HepG2 (cell line): ENCODE results near the gene BCL7A. TPM values are rescaled to one million over a fixed set of nuclear protein-coding genes. Genes with fewer than 3 reads are reported as not detected.

Experiments
- FOXK1 ChIP-seq: sonication (generic); formaldehyde crosslinking; IDR thresholded peaks from 2 replicates; pipeline ENCODE4 v1.4.0; 2020; ENCODE audit warnings: low read depth, missing genetic modification reagents, borderline replicate concordance
- HNRNPK ChIP-seq: fragments of 200-400 bp; formaldehyde crosslinking; IDR thresholded peaks from 2 replicates; pipeline ENCODE4 v1.6.1; 2018; ENCODE audit warnings: low read length, low read depth, moderate library complexity, mild to moderate bottlenecking; ENCODE audit not compliant: poor library complexity, severe bottlenecking
- MIXL1 ChIP-seq: IDR thresholded peaks from 2 replicates; pipeline ENCODE4 v1.6.1; 2016
- ZFP36L1 ChIP-seq: sonication (generic); formaldehyde crosslinking; IDR thresholded peaks from 2 replicates; pipeline ENCODE4 v1.8.0; 2022; ENCODE audit warnings: mild to moderate bottlenecking, missing genetic modification reagents, moderate library complexity
- ZFY ChIP-seq: sonication (generic); formaldehyde crosslinking; IDR thresholded peaks from 2 replicates; pipeline ENCODE4 v1.4.0; 2020; ENCODE audit warnings: missing genetic modification reagents
- ZNF234 ChIP-seq: sonication (generic); formaldehyde crosslinking; conservative IDR thresholded peaks from 2 replicates; pipeline ENCODE4 v1.5.1; 2020; ENCODE audit warnings: mild to moderate bottlenecking, missing genetic modification reagents
- ZNF607 ChIP-seq: sonication (generic); formaldehyde crosslinking; IDR thresholded peaks from 2 replicates; pipeline ENCODE4 v1.5.1; 2020; ENCODE audit warnings: missing genetic modification reagents, mild to moderate bottlenecking, borderline replicate concordance
- ZNF616 ChIP-seq: sonication (generic); formaldehyde crosslinking; IDR thresholded peaks from 2 replicates; pipeline ENCODE4 v1.5.0; 2020; ENCODE audit warnings: low read depth, mild to moderate bottlenecking, missing genetic modification reagents
- ZNF878 ChIP-seq: sonication (generic); formaldehyde crosslinking; IDR thresholded peaks from 2 replicates; pipeline ENCODE4 v1.8.1; 2023; ENCODE audit warnings: mild to moderate bottlenecking, missing genetic modification reagents, moderate library complexity
- polyA plus RNA-seq, 8 experiments: library from polyadenylated mRNA; depleted of rRNA in 3 of 8; stranded (reverse) in 7 of 8; unstranded in 1 of 8; fragments of >200 nt; fragmentation: Illumina TruSeq in 4 of 8; extraction: Trizol in 4 of 8; gene quantifications; 2 replicates each; pipeline versions ENCODE4 v1.2.1 to v1.2.3, GENCODE V29; 2011 to 2016; ENCODE audit warnings: low read depth in 4 of 8, missing spikeins in 1 of 8, mixed read lengths in 1 of 8; ENCODE audit not compliant: insufficient read depth in 1 of 8
- total RNA-seq, 5 experiments: library from RNA; depleted of rRNA; stranded (reverse); fragments of >200 nt; fragmentation: Illumina TruSeq; extraction: Trizol; gene quantifications; 2 replicates each; pipeline ENCODE4 v1.2.3, GENCODE V29; 2016; ENCODE audit warnings: low read depth in 1 of 5
- TF ChIP-seq, protein P1 (sequence below), 2 experiments: sonication (generic) in 1 of 2; formaldehyde crosslinking in 1 of 2; IDR thresholded peaks; 2 replicates each; pipeline versions ENCODE4 v1.6.1 to v1.9.0; 2014 to 2022; ENCODE audit warnings: antibody characterized with exemption in 1 of 2, borderline replicate concordance in 1 of 2, inconsistent platforms in 1 of 2, low read depth in 1 of 2, missing genetic modification reagents in 1 of 2
- TF ChIP-seq, protein P2 (sequence below): IDR thresholded peaks from 2 replicates; pipeline ENCODE4 v1.6.1; 2012; ENCODE audit warnings: low read depth, low read length, improper control_type of control experiment
- TF ChIP-seq, protein P3 (sequence below): sonication (generic); formaldehyde crosslinking; IDR thresholded peaks from 2 replicates; pipeline ENCODE4 v1.4.0; 2020; ENCODE audit warnings: missing genetic modification reagents, low read depth, mild to moderate bottlenecking, borderline replicate concordance
- TF ChIP-seq, protein P4 (sequence below): sonication (generic); formaldehyde crosslinking; IDR thresholded peaks from 2 replicates; pipeline ENCODE4 v1.8.1; 2023; ENCODE audit warnings: mild to moderate bottlenecking, missing genetic modification reagents, borderline replicate concordance
- TF ChIP-seq, protein P5 (sequence below): sonication (generic); formaldehyde crosslinking; IDR thresholded peaks from 2 replicates; pipeline ENCODE4 v1.4.0; 2020; ENCODE audit warnings: missing genetic modification reagents
- TF ChIP-seq, protein P6 (sequence below): IDR thresholded peaks from 2 replicates; pipeline ENCODE4 v1.6.1; 2016; ENCODE audit warnings: low read depth

Gene BCL7A
- total and polyA plus RNA-seq, 2 of the 13 experiments (the other 11 are each of a cell fraction or from before 2014, with no cell fraction given), result 4.1 to 6.2 TPM

DNA sequence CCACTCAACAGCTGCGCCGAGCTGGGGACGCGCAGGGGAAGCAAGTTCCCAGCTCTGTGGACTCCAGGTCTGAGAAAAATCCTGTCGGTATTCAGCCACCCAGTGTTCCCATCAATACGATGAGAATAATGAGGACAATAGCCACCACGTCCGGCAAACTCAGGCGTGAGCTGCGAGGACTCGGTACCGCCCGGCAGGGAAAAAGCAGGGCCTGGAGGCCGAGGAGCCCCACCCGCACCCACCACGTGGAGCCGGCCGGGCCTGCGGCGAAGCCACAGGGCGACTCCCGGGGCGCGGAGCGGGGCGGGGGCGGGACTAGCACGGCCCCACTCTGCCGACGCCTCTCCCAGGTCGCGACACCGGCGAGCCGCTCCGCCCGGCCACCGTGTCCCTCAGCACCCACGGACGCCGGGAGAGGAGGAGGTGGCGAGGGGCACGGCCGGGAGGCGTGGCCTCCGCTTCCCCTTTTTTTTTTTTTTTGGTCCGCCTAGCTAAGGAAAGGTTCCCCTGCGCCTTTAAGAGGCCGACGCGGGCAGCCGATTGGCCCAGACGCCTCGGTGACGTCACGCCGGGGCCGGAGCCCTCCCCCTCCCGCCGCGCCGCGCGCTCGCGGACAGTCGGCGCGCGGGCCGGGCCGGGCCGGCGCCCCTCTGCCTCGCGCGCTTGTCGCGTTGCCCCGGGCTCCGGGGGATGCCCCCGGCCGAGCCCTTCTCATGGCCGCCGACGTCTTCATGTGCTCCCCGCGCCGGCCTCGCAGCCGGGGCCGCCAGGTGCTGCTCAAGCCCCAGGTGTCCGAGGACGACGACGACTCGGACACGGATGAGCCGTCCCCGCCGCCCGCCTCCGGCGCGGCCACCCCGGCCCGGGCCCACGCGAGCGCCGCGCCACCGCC lies 56.7 kb downstream of the BCL7A start, which contains the start of gene MLXIP (continued):
- TF ChIP-seq, protein P1, sequence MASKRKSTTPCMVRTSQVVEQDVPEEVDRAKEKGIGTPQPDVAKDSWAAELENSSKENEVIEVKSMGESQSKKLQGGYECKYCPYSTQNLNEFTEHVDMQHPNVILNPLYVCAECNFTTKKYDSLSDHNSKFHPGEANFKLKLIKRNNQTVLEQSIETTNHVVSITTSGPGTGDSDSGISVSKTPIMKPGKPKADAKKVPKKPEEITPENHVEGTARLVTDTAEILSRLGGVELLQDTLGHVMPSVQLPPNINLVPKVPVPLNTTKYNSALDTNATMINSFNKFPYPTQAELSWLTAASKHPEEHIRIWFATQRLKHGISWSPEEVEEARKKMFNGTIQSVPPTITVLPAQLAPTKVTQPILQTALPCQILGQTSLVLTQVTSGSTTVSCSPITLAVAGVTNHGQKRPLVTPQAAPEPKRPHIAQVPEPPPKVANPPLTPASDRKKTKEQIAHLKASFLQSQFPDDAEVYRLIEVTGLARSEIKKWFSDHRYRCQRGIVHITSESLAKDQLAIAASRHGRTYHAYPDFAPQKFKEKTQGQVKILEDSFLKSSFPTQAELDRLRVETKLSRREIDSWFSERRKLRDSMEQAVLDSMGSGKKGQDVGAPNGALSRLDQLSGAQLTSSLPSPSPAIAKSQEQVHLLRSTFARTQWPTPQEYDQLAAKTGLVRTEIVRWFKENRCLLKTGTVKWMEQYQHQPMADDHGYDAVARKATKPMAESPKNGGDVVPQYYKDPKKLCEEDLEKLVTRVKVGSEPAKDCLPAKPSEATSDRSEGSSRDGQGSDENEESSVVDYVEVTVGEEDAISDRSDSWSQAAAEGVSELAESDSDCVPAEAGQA (IDR thresholded peaks at IDR 0.05; ENCODE audit: low read depth), result no peak
- TF ChIP-seq, protein P1 (CRISPR knock-in tag; IDR thresholded peaks at IDR 0.05; ENCODE audit: borderline replicate concordance), result peak; percentile 83
- TF ChIP-seq ZFY (CRISPR knock-in tag) (peak; percentile 94), ZFP36L1 (CRISPR knock-in tag) (no peak), ZNF607 (peak; percentile 96), ZNF878 (CRISPR knock-in tag) (0 out of 2 replicates have a peak, but pooled peaks have one; percentile 15), ZNF616 (CRISPR knock-in tag) (no peak; the same call in 1 of the 2 replicates), MIXL1 (CRISPR knock-in tag) (no peak; the same call in 1 of the 2 replicates), ZNF234 (CRISPR knock-in tag) (no peak), HNRNPK (no peak), FOXK1 (no peak; the same call in 1 of the 2 replicates)
- TF ChIP-seq, protein P2, sequence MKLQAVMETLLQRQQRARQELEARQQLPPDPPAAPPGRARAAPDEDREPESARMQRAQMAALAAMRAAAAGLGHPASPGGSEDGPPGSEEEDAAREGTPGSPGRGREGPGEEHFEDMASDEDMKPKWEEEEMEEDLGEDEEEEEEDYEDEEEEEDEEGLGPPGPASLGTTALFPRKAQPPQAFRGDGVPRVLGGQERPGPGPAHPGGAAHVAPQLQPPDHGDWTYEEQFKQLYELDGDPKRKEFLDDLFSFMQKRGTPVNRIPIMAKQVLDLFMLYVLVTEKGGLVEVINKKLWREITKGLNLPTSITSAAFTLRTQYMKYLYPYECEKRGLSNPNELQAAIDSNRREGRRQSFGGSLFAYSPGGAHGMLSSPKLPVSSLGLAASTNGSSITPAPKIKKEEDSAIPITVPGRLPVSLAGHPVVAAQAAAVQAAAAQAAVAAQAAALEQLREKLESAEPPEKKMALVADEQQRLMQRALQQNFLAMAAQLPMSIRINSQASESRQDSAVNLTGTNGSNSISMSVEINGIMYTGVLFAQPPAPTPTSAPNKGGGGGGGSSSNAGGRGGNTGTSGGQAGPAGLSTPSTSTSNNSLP, result no peak
- TF ChIP-seq, protein P3, sequence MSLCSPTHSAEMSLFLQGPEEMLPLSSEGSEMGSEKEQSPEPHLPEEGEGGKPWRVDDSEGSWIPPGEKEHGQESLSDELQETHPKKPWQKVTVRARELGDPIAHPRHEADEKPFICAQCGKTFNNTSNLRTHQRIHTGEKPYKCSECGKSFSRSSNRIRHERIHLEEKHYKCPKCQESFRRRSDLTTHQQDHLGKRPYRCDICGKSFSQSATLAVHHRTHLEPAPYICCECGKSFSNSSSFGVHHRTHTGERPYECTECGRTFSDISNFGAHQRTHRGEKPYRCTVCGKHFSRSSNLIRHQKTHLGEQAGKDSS (CRISPR knock-in tag), result no peak; the same call in 1 of the 2 replicates
- TF ChIP-seq, protein P4, sequence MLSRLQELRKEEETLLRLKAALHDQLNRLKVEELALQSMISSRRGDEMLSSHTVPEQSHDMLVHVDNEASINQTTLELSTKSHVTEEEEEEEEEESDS (CRISPR knock-in tag), result no peak
- TF ChIP-seq, protein P5, sequence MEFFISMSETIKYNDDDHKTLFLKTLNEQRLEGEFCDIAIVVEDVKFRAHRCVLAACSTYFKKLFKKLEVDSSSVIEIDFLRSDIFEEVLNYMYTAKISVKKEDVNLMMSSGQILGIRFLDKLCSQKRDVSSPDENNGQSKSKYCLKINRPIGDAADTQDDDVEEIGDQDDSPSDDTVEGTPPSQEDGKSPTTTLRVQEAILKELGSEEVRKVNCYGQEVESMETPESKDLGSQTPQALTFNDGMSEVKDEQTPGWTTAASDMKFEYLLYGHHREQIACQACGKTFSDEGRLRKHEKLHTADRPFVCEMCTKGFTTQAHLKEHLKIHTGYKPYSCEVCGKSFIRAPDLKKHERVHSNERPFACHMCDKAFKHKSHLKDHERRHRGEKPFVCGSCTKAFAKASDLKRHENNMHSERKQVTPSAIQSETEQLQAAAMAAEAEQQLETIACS (CRISPR knock-in tag), result no peak
- TF ChIP-seq, protein P6, sequence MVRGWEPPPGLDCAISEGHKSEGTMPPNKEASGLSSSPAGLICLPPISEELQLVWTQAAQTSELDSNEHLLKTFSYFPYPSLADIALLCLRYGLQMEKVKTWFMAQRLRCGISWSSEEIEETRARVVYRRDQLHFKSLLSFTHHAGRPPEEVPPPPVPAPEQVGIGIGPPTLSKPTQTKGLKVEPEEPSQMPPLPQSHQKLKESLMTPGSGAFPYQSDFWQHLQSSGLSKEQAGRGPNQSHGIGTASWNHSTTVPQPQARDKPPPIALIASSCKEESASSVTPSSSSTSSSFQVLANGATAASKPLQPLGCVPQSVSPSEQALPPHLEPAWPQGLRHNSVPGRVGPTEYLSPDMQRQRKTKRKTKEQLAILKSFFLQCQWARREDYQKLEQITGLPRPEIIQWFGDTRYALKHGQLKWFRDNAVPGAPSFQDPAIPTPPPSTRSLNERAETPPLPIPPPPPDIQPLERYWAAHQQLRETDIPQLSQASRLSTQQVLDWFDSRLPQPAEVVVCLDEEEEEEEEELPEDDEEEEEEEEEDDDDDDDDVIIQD (CRISPR knock-in tag), result no peak
